ENCODE data around the gene GPR33.

Gene GPR33, protein sequence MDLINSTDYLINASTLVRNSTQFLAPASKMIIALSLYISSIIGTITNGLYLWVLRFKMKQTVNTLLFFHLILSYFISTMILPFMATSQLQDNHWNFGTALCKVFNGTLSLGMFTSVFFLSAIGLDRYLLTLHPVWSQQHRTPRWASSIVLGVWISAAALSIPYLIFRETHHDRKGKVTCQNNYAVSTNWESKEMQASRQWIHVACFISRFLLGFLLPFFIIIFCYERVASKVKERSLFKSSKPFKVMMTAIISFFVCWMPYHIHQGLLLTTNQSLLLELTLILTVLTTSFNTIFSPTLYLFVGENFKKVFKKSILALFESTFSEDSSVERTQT

DNA sequence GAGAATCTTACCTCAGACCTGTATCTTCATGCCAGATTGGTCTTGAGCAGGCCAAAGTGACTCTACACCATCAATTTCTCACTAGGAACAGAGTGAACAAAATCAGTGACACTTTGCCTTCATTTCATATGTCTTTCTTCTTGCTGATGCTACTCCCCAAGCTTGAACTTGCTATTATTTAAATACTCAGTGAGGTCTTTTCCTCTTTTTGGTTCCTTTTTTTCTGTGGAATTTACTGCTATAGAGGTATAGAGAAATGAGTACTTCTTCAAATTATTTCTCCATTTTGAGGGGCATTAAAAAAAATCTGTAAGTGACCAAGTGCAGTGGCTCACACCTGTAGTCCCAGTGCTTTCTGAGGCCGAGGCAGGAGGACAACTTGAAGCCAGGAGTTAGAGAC, at the start of gene GPR33:
TSS of gene GPR33 (minus strand) at position 154 of the 400 bp plus-strand sequence. CDS start 4,074 bp downstream, outside the sequence.
- no peaks in the 10 kb centered on the region for H3K9me3 ChIP-seq
- H3K27me3 ChIP-seq (ENCODE audit: low read depth): no peaks in the 10 kb centered on the region
- DNase-seq (ENCODE audit: low spot score in 2 of 2): no peak
- in situ Hi-C loops (cut with MboI; ENCODE audit: low sequenced_read_pairs): no loop called here
- no peak within 1 kb of the TSS for H3K4me3 ChIP-seq
- H3K36me3 ChIP-seq (replicated peaks): no peaks in the 10 kb centered on the region
- no peaks in the 10 kb centered on the region for H3K4me1 ChIP-seq

DNA sequence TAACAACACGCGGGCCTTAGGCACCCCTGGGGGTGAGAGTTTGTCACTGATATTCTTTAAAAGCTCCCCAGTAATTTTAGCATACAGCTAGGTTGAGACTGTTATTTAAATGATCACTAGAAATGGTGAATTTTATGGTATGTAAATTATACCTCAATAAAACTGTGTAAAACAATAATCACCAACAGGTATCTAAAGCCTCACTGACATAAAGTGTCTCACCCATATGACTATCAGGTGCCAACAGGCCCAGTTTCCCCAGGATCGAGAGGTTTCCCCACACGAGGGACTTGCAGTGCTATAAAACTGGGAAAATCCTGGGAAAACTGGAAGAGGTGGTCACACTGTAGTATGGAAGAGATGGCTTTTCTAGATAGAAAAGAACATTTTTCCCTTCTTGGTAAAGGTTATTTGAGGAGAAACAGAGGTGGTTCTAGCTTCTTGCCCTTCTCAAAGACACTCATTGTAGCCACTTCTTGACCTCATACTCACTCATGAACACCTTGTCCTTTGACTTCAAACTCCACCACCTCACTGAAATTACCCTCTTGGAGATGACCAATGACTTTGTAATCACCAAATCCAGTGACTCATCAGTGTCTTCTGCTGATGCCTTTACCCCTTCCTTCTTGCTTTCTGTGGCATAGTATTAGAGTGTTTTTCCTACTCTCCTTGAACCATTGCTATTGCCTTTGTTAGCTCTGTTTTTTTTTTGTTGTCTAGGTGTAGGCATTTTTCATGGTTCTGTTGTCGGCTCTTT, 48.5 kb upstream of the GPR33 start:
- H3K4me3 ChIP-seq: no peak overlapping the region
- no peaks in the 10 kb centered on the region for H3K27me3 ChIP-seq (ENCODE audit: low read depth)
- no peaks in the 10 kb centered on the region for H3K9me3 ChIP-seq
- H3K36me3 ChIP-seq (replicated peaks): no peaks in the 10 kb centered on the region
- no peaks in the 10 kb centered on the region for H3K4me1 ChIP-seq
- in situ Hi-C loops (cut with MboI; ENCODE audit: low sequenced_read_pairs): no loop called here
- no peak for DNase-seq (ENCODE audit: low spot score in 2 of 2)

GRCh38 chr14:31530136-31530535, 42.3 kb upstream of the GPR33 start:
- H3K36me3 ChIP-seq (replicated peaks): no peaks in the 10 kb centered on the region
- no peak for DNase-seq (ENCODE audit: low spot score in 2 of 2)
- H3K27me3 ChIP-seq (ENCODE audit: low read depth): no peaks in the 10 kb centered on the region
- no peaks in the 10 kb centered on the region for H3K4me1 ChIP-seq
- no peak overlapping the region for H3K4me3 ChIP-seq
- in situ Hi-C loops (cut with MboI; ENCODE audit: low sequenced_read_pairs): no loop called here
- H3K9me3 ChIP-seq: no peaks in the 10 kb centered on the region

GRCh38 chr14:31529053-31529452, 41.2 kb upstream of the GPR33 start:
- in situ Hi-C loops (cut with MboI; ENCODE audit: low sequenced_read_pairs): no loop called here

DNA sequence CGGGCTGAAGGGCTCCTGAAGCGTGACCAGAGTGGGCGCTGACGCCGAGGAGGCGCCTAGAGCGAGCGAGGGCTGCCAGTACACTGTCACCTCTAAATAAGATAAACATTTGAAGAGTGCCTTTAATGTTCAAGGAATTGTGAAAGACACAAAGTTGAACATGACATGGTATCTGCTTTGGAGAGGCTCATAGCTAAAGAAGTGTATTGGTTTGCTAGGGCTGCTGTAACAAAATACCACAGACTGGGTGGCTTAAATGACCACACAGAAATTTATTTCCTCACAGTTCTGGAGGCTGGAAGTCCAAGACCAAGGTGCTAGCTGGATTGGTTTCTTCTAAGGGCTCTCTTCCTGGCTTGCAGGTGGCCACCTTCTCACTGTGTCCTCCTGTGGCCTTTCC, 39.7 kb upstream of the GPR33 start:
- H3K9me3 ChIP-seq: no peaks in the 10 kb centered on the region
- in situ Hi-C loops (cut with MboI; ENCODE audit: low sequenced_read_pairs): no loop called here
- H3K27me3 ChIP-seq (ENCODE audit: low read depth): no peaks in the 10 kb centered on the region
- DNase-seq (ENCODE audit: low spot score in 2 of 2): no peak
- H3K4me3 ChIP-seq: no peak overlapping the region
- H3K4me1 ChIP-seq: no peaks in the 10 kb centered on the region
- H3K36me3 ChIP-seq (replicated peaks): no peaks in the 10 kb centered on the region

More at GRCh38 chr14:31529053-31529452, 41.2 kb upstream of the GPR33 start:
- no peak for DNase-seq (ENCODE audit: low spot score in 2 of 2)
- Histone ChIP-seq H3K4me1 (no peaks in the 10 kb centered on the region), H3K9me3 (no peaks in the 10 kb centered on the region), H3K36me3 (replicated peaks) (no peaks in the 10 kb centered on the region), H3K27me3 (ENCODE audit: low read depth) (no peaks in the 10 kb centered on the region), H3K4me3 (no peak overlapping the region)

- no peaks in the 10 kb centered on the region for H3K36me3 ChIP-seq (replicated peaks)
- no peaks in the 10 kb centered on the region for H3K9me3 ChIP-seq
- H3K4me3 ChIP-seq: no peak overlapping the region
- in situ Hi-C loops (cut with MboI; ENCODE audit: low sequenced_read_pairs): no loop called here
- no peaks in the 10 kb centered on the region for H3K4me1 ChIP-seq
- no peaks in the 10 kb centered on the region for H3K27me3 ChIP-seq (ENCODE audit: low read depth)
- DNase-seq (ENCODE audit: low spot score in 2 of 2): no peak
Measured at GRCh38 chr14:31527087-31527486, 39.2 kb upstream of the GPR33 start.

DNA sequence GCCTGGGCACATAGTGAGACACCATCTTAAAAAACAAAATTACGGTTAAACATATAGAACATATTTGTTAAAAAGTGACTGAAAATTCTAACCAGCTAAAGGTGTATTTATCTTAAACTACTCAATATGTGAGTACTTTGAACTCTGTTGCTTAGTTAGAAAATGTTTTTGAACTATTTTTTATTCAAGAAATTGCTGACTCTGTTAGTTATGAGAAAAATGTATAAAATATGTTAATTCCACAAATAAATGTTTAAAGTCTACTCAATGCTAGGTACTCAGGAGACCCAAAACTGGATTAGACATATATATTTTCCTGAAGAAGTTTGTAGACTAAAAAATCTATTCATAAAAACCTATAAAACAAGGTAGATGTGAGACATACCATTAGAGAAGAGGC, 23.0 kb upstream of the GPR33 start:
- DNase-seq (ENCODE audit: low spot score in 2 of 2): no peak
- Histone ChIP-seq H3K36me3 (replicated peaks) (no peaks in the 10 kb centered on the region), H3K9me3 (no peaks in the 10 kb centered on the region), H3K27me3 (ENCODE audit: low read depth) (no peaks in the 10 kb centered on the region), H3K4me1 (no peaks in the 10 kb centered on the region), H3K4me3 (no peak overlapping the region)
- in situ Hi-C loops (cut with MboI; ENCODE audit: low sequenced_read_pairs): loop anchor here (25.0 kb wide), 1 partner anchor 751 kb away; no protein-coding TSS in a partner anchor

DNA sequence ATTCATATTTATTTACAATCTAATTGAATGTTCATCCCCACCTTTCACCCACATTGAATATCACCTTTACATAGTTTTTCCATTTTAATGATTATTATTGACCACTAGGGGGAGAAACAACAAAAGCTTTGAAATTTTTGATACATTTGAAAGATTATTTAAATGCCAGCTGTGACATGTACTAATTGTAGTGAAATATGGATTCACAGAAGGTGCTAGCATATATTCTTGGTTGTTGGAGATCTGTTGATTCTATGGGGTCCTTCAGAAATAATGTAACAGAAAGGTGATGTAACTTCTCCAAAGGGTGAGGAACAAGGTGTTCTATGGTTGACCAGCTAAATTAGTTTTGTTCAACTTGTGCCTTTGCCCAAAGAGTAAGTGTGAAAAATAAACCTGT, 22.4 kb upstream of the GPR33 start:
- Histone ChIP-seq H3K4me3 (no peak overlapping the region), H3K4me1 (no peaks in the 10 kb centered on the region), H3K27me3 (ENCODE audit: low read depth) (no peaks in the 10 kb centered on the region), H3K36me3 (replicated peaks) (no peaks in the 10 kb centered on the region), H3K9me3 (no peaks in the 10 kb centered on the region)
- DNase-seq (ENCODE audit: low spot score in 2 of 2): peak in 1 of 2 experiments; percentile 51
- in situ Hi-C loops (cut with MboI; ENCODE audit: low sequenced_read_pairs): loop anchor here (25.0 kb wide), 1 partner anchor 752 kb away; no protein-coding TSS in a partner anchor

DNA sequence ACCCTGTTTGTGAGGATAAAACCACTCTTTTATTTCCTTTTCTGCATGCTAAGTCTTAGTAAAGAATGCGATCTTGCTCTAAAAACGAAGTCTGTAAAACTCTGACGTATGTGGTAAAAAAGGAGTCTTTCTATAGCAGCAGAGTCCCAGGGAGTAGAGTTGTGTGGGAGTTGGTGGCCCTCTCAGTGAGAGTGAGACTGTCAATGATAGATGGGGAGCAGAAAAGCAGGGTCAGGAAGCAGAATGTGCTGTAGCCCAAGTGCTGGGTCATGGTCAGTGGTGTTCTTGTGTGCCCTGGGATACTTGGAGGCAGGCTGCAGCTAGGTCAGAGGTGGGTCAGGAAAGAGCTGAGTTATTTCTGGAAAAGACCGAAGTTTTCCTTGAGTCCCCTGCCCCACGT, 20.3 kb upstream of the GPR33 start:
- Histone ChIP-seq H3K4me1 (no peaks in the 10 kb centered on the region), H3K9me3 (no peaks in the 10 kb centered on the region), H3K36me3 (replicated peaks) (no peaks in the 10 kb centered on the region), H3K4me3 (no peak overlapping the region), H3K27me3 (ENCODE audit: low read depth) (no peaks in the 10 kb centered on the region)
- in situ Hi-C loops (cut with MboI; ENCODE audit: low sequenced_read_pairs): loop anchor here (25.0 kb wide), 1 partner anchor 754 kb away; no protein-coding TSS in a partner anchor
- DNase-seq (ENCODE audit: low spot score in 2 of 2): no peak

GRCh38 chr14:31505411-31505810, 17.6 kb upstream of the GPR33 start:
- no peaks in the 10 kb centered on the region for H3K4me1 ChIP-seq
- H3K9me3 ChIP-seq: no peaks in the 10 kb centered on the region
- no peak for DNase-seq (ENCODE audit: low spot score in 2 of 2)
- no peaks in the 10 kb centered on the region for H3K36me3 ChIP-seq (replicated peaks)
- in situ Hi-C loops (cut with MboI; ENCODE audit: low sequenced_read_pairs): loop anchor here (25.0 kb wide), 1 partner anchor 757 kb away; no protein-coding TSS in a partner anchor
- H3K27me3 ChIP-seq (ENCODE audit: low read depth): no peaks in the 10 kb centered on the region
- no peak overlapping the region for H3K4me3 ChIP-seq

- Histone ChIP-seq H3K9me3 (0 out of 2 replicates have a peak, but pooled peaks cover 4% of the 10 kb centered on the region), H3K4me1 (no peaks in the 10 kb centered on the region), H3K4me3 (no peak overlapping the region), H3K27me3 (ENCODE audit: low read depth) (no peaks in the 10 kb centered on the region), H3K36me3 (replicated peaks) (no peaks in the 10 kb centered on the region)
- no peak for DNase-seq (ENCODE audit: low spot score in 2 of 2)
- in situ Hi-C loops (cut with MboI; ENCODE audit: low sequenced_read_pairs): loop anchor here (25.0 kb wide), 1 partner anchor 760 kb away; no protein-coding TSS in a partner anchor
Measured at GRCh38 chr14:31501870-31502269, 14.0 kb upstream of the GPR33 start.

DNA sequence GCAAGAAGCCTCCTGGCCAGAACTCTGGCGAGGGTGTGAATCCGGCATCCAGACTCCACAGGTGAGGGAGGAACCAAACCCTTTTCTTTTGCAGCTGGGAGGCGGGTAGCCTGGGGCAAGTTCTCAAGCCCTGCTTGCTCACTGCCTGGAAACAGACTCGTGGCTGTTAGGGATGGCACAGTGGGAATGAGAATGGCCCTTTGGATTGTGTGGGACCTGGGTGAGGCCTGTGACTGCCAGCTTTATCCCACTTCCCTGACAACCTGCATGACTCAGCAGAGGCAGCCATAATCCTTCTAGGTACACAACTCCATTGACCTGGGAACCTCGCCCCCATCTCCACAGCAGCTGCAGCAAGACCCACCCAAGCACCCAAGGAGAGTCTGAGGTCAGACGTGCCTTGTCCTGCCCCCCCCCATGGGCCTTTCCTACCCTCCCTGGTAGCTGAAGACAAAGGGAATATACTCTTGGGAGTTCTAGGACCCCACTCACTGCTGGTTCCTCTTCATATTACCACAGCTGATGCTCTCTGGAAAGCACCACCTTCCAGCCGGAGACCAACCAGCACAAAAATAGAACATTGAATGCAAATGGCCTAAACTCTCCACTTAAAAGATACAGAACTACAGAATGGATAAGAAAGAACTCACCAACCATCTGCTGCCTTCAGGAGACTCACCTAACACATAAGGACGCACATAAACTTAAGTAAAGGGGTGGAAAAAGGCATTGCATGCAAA, 5.1 kb upstream of the GPR33 start:
- in situ Hi-C loops (cut with MboI; ENCODE audit: low sequenced_read_pairs): no loop called here

DNA sequence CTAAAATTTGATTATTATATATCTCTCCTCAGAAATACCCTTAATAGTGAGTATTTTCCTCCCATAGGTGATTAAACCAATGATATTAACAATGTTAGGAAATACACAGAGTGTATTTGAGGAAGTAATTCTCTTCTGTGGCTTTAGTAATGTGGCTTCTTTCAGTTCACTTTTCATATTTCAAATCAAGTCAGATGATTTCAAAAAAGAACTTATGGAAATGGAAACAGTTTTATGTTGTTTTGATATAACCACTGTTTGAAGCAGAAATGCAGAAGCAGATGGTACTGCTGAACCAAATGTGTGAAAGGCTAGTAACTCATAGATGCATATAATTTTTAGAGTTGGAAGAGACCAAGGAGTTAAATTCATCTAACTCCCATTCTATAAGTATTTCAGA, 1.9 kb upstream of the GPR33 start:
- Histone ChIP-seq H3K9me3 (no peaks in the 10 kb centered on the region), H3K4me3 (no peak overlapping the region), H3K4me1 (no peaks in the 10 kb centered on the region), H3K36me3 (replicated peaks) (no peaks in the 10 kb centered on the region), H3K27me3 (ENCODE audit: low read depth) (no peaks in the 10 kb centered on the region)
- no peak for DNase-seq (ENCODE audit: low spot score in 2 of 2)
- in situ Hi-C loops (cut with MboI; ENCODE audit: low sequenced_read_pairs): no loop called here

More for the DNA sequence above, 5.1 kb upstream of the GPR33 start:
- H3K9me3 ChIP-seq: no peaks in the 10 kb centered on the region
- DNase-seq (ENCODE audit: low spot score in 2 of 2): no peak
- no peaks in the 10 kb centered on the region for H3K36me3 ChIP-seq (replicated peaks)
- H3K4me1 ChIP-seq: no peaks in the 10 kb centered on the region
- no peak overlapping the region for H3K4me3 ChIP-seq
- no peaks in the 10 kb centered on the region for H3K27me3 ChIP-seq (ENCODE audit: low read depth)
